A673 (cell line): ENCODE results near the gene VPS4B. TPM values are rescaled to one million over a fixed set of nuclear protein-coding genes. Genes with fewer than 3 reads are reported as not detected.

Experiments
- BruUV-seq: library from RNA; stranded (reverse); fragments of 400-500 nt; replicated peaks from 2 replicates; lab custom pipeline; 2021; lab: Mats Ljungman, UMichigan
- CTCF ChIA-PET: fragments of 300-600 bp; sonication (Branson Sonifier 250); formaldehyde crosslinking; loops from one replicate; lab custom pipeline; 2022; ENCODE audit warnings: antibody characterized with exemption; lab: Charles Lee
- POLR2A ChIA-PET: fragments of 300-600 bp; sonication (Branson Sonifier 250); formaldehyde crosslinking; loops from one replicate; lab custom pipeline; 2022; ENCODE audit warnings: antibody characterized with exemption; ENCODE audit not compliant: low non-redundant PET; lab: Charles Lee
- DNase-seq: peaks from one replicate; pipeline ENCODE4 v3.0.0-alpha.2; 2015; ENCODE audit warnings: low spot score
- H3K27ac ChIP-seq: fragments of 200-600 bp; sonication (generic); 2 replicates; pipeline ENCODE4 v1.5.1; 2016; ENCODE audit warnings: mixed run types, low read depth, mild to moderate bottlenecking, mixed read lengths, antibody characterized with exemption, low read length; ENCODE audit not compliant: poor library complexity, severe bottlenecking
- H3K27me3 ChIP-seq: fragments of 200-600 bp; sonication (generic); replicated peaks from 2 replicates; pipeline ENCODE4 v1.6.1; 2017; ENCODE audit warnings: mixed run types, low read depth, mild to moderate bottlenecking, mixed read lengths, antibody characterized with exemption, low read length; ENCODE audit not compliant: insufficient read depth, poor library complexity
- H3K36me3 ChIP-seq: fragments of 200-600 bp; sonication (generic); 2 replicates; pipeline ENCODE4 v1.6.1; 2016; ENCODE audit warnings: mixed run types, mild to moderate bottlenecking, mixed read lengths, antibody characterized with exemption, low read length; ENCODE audit not compliant: insufficient read depth, poor library complexity, severe bottlenecking
- H3K4me1 ChIP-seq: fragments of 200-600 bp; sonication (generic); 2 replicates; pipeline ENCODE4 v1.6.1; 2017; ENCODE audit warnings: mixed run types, mild to moderate bottlenecking, mixed read lengths, antibody characterized with exemption, low read length; ENCODE audit not compliant: insufficient read depth, poor library complexity, severe bottlenecking
- H3K4me3 ChIP-seq: fragments of 200-600 bp; sonication (generic); 2 replicates; pipeline ENCODE4 v1.5.1; 2016; ENCODE audit warnings: low read depth, mixed run types, mild to moderate bottlenecking, mixed read lengths, low read length; ENCODE audit not compliant: poor library complexity, severe bottlenecking
- H3K9me3 ChIP-seq: fragments of 200-600 bp; sonication (generic); 2 replicates; pipeline ENCODE4 v1.6.1; 2016; ENCODE audit warnings: mixed run types, low read depth, mild to moderate bottlenecking, mixed read lengths, antibody characterized with exemption, low read length; ENCODE audit not compliant: poor library complexity, severe bottlenecking
- EZH2 ChIP-seq: fragments of 200-600 bp; sonication (generic); IDR thresholded peaks from 2 replicates; pipeline ENCODE4 v1.6.1; 2017; ENCODE audit warnings: borderline replicate concordance, low read depth, mild to moderate bottlenecking, mixed read lengths, antibody characterized with exemption, low read length; ENCODE audit not compliant: poor library complexity, severe bottlenecking
- intact Hi-C: fragments of 100-400 bp; cut with micrococcal nuclease; formaldehyde crosslinking; loops from one replicate; pipeline ENCODE4 v1.10.0; 2022; ENCODE audit not compliant: unreplicated experiment
- total RNA-seq: library from RNA; stranded (reverse); gene quantifications from 2 replicates; pipeline ENCODE4 v1.2.3, GENCODE V29; 2021
- TF ChIP-seq, protein P1 (sequence below): fragments of 300-800, 200-600 bp; sonication (generic); conservative IDR thresholded peaks from 2 replicates; pipeline ENCODE4 v1.5.1; 2017; ENCODE audit warnings: low read depth, mild to moderate bottlenecking, antibody characterized with exemption, low read length, moderate library complexity, mixed read lengths

VPS4B gene
- total RNA-seq, 1 experiment from 2014 or later = 94.8 TPM

DNA sequence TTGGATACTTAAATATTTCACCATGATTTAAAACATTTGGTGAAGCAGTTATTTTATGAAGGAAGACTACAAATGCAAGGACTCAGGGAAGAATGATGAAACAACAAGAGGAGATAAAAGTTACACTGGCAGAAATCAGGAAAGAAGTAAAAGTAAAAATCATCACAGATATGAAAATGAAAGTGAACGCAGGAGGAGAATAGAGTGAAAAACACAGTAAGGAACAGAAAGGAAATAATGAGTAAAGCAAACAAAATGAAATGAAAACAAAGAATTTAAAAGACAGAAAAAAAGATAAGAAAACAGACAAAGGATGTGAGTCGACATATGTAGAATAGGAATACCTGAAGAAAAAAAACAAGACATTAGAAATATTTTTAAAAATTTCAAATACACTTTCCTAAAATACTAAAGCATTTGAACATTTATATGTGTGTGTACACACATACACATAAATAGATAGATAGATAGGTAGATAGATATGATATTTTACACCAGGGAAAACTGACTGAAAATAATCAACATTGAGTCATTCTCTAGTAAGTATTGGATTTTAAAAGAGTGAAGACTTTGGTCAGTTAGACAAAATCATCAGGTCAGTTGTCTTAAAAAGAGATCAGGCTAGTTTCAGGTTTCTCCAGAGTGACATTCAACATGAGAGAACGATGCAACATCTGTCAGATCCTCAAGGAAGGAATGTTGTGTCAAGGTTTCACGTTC lies 43.2 kb downstream of the VPS4B start:
- H3K4me3 ChIP-seq = no peak overlapping the region
- no peak for TF ChIP-seq EZH2
- TF ChIP-seq, protein P1, sequence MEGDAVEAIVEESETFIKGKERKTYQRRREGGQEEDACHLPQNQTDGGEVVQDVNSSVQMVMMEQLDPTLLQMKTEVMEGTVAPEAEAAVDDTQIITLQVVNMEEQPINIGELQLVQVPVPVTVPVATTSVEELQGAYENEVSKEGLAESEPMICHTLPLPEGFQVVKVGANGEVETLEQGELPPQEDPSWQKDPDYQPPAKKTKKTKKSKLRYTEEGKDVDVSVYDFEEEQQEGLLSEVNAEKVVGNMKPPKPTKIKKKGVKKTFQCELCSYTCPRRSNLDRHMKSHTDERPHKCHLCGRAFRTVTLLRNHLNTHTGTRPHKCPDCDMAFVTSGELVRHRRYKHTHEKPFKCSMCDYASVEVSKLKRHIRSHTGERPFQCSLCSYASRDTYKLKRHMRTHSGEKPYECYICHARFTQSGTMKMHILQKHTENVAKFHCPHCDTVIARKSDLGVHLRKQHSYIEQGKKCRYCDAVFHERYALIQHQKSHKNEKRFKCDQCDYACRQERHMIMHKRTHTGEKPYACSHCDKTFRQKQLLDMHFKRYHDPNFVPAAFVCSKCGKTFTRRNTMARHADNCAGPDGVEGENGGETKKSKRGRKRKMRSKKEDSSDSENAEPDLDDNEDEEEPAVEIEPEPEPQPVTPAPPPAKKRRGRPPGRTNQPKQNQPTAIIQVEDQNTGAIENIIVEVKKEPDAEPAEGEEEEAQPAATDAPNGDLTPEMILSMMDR = no peak
- BruUV-seq = TSS peak; percentile 84
- peak overlapping the region; percentile 95 for H3K27ac ChIP-seq
- ChIA-PET CTCF (no interaction called here), POLR2A (no interaction called here)
- peaks cover 27% of the 10 kb centered on the region for H3K9me3 ChIP-seq
- H3K27me3 ChIP-seq = no peaks in the 10 kb centered on the region
- peaks cover 31% of the 10 kb centered on the region for H3K4me1 ChIP-seq
- H3K36me3 ChIP-seq = peaks cover 11% of the 10 kb centered on the region
- intact Hi-C loops = loop anchor here (5.0 kb wide), 3 partner anchors 198 to 898 kb away; no protein-coding TSS in a partner anchor
- no peak for DNase-seq

DNA sequence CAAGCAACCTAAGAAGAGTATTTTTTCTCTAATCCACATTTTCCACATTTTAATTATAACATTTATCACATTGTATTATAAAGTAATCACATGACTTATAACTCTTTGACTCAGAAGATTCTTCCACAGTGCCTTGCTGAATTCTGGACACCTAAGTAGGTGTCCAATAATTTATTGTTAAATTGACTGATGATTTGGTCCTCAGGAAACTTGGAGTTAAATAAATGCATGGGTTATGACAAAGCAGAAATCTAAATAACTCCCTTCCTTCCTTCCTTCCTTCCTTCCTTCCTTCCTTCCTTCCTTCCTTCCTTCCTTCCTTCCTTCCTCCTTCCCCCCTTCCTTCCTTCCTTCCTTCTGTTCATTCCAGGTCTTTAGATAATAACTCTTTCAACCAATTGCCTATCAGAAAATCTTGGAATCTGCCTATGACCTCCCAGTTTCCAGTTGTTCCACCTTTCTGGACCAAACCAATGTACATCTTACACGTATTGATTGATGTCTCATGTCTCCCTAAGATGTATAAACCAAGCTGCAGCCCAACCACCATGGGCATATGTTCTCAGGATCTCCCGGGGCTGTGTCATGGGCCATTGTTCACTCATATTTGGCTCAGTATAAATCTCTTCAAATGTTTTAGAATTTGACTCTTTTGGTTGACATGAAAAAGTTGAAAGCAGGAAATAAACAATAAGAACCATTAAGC lies 44.8 kb downstream of the VPS4B start:
- Histone ChIP-seq H3K9me3 (peaks cover 34% of the 10 kb centered on the region), H3K27me3 (no peaks in the 10 kb centered on the region), H3K27ac (peak overlapping the region; percentile 100), H3K4me1 (peaks cover 31% of the 10 kb centered on the region), H3K36me3 (no peaks in the 10 kb centered on the region), H3K4me3 (no peak overlapping the region)
- TF ChIP-seq EZH2 = no peak
- TF ChIP-seq, protein P1 = no peak
- POLR2A ChIA-PET = interaction anchor here (0.7 to 0.9 kb wide), 2 partner anchors 13 to 214 kb away, joined by 4 to 24 read pairs; no protein-coding TSS in a partner anchor
- intact Hi-C loops = loop anchor here (1.0 to 5.0 kb wide), 8 partner anchors 62 to 900 kb away; no protein-coding TSS in a partner anchor
- peak; percentile 97 for DNase-seq
- BruUV-seq = no TSS peak
- CTCF ChIA-PET = interaction anchor here (0.8 kb wide), 1 partner anchor 214 kb away, joined by 4 read pairs; no protein-coding TSS in a partner anchor

DNA sequence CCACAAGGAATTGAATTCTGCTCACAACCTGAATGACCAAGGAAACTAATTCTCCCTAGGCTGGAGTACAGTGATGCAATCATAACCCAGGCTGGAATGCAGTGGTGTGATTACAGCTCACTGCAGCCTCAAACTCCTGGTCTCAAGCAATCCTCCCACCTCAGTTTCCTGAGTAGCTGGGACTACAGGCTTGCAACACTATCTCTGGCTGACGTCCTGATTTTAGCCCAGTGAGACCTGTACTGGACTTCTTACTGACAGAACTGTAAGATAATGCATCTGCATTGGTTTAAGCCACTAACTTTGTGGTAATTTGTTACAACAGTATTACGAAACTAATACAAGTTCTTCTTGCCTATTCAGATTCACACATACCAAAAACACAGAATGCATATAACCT lies 45.7 kb downstream of the VPS4B start:
- peaks cover 43% of the 10 kb centered on the region for H3K9me3 ChIP-seq
- POLR2A ChIA-PET = interaction anchor here (0.7 to 1.0 kb wide), 2 partner anchors 12 to 13 kb away, joined by 3 to 4 read pairs; no protein-coding TSS in a partner anchor
- no peaks in the 10 kb centered on the region for H3K36me3 ChIP-seq
- TF ChIP-seq, protein P1 = no peak
- TF ChIP-seq EZH2 = no peak
- H3K27ac ChIP-seq = peak overlapping the region; percentile 100
- DNase-seq = peak; percentile 61
- H3K4me1 ChIP-seq = peaks cover 31% of the 10 kb centered on the region
- CTCF ChIA-PET = no interaction called here
- intact Hi-C loops = loop anchor here (2.0 to 5.0 kb wide), 5 partner anchors 201 to 901 kb away; no protein-coding TSS in a partner anchor
- H3K27me3 ChIP-seq = no peaks in the 10 kb centered on the region
- BruUV-seq = TSS peak; percentile 30
- H3K4me3 ChIP-seq = no peak overlapping the region
